ENCODE results near the gene CRCP.

CRCP gene

GRCh38 chr7:66189695-66190503 lies 75.3 kb downstream of the CRCP start:
- no peak for DNase-seq (ENCODE audit: low read depth in 3 of 3)

GRCh38 chr7:66190504-66190857 lies 75.8 kb downstream of the CRCP start:
- no peak for DNase-seq (ENCODE audit: low read depth in 3 of 3)

- DNase-seq (ENCODE audit: low read depth in 3 of 3) = no peak
Measured at GRCh38 chr7:66193146-66193725, 78.6 kb downstream of the CRCP start.

- DNase-seq (ENCODE audit: low read depth in 3 of 3) = no peak
Measured at GRCh38 chr7:66198469-66198868, 83.8 kb downstream of the CRCP start.

- no peak for DNase-seq (ENCODE audit: low read depth in 3 of 3)
Measured at GRCh38 chr7:66198956-66199355, 84.3 kb downstream of the CRCP start.

GRCh38 chr7:66202441-66202840 lies 87.8 kb downstream of the CRCP start:
- no peak for DNase-seq (ENCODE audit: low read depth in 3 of 3)

All from stimulated activated CD4-positive, alpha-beta T cell treated with anti-CD3 and anti-CD28 coated beads, TNF-alpha, amount 100 ng/mL, for 24 hours (primary cell).